ENCODE results near the gene CRYBB1. TPM values are rescaled to one million over a fixed set of nuclear protein-coding genes. Genes with fewer than 3 reads are reported as not detected.

CRYBB1 gene
- polyA plus RNA-seq, 3 donors, result 0.33 to 1.6 (median 0.78) TPM

GRCh38 chr22:26566994-26567393 lies 50.8 kb downstream of the CRYBB1 start:
- H3K4me1 ChIP-seq (ENCODE audit: control insufficient read depth in 1 of 2, insufficient read depth in 2 of 2, low read length in 2 of 2), result peaks cover 10 to 13% of the 10 kb centered on the region in 2 donors
- peaks cover 41 to 62% of the 10 kb centered on the region in 2 donors for H3K36me3 Mint-ChIP-seq
- H3K4me2 ChIP-seq (replicated peaks; ENCODE audit: extremely low read depth, low read length, poor library complexity, severe bottlenecking), result no peak overlapping the region
- no peak overlapping the region for H3K27ac ChIP-seq (ENCODE audit: low read depth in 1 of 2, low read length in 2 of 2)
- H3K9ac ChIP-seq (ENCODE audit: insufficient read depth, low read length, poor library complexity, severe bottlenecking), result no peak overlapping the region
- TF ChIP-seq, protein P1, sequence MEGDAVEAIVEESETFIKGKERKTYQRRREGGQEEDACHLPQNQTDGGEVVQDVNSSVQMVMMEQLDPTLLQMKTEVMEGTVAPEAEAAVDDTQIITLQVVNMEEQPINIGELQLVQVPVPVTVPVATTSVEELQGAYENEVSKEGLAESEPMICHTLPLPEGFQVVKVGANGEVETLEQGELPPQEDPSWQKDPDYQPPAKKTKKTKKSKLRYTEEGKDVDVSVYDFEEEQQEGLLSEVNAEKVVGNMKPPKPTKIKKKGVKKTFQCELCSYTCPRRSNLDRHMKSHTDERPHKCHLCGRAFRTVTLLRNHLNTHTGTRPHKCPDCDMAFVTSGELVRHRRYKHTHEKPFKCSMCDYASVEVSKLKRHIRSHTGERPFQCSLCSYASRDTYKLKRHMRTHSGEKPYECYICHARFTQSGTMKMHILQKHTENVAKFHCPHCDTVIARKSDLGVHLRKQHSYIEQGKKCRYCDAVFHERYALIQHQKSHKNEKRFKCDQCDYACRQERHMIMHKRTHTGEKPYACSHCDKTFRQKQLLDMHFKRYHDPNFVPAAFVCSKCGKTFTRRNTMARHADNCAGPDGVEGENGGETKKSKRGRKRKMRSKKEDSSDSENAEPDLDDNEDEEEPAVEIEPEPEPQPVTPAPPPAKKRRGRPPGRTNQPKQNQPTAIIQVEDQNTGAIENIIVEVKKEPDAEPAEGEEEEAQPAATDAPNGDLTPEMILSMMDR (IDR thresholded peaks at IDR 0.05), result no peak
- H3K4me3 ChIP-seq (replicated peaks in 1 of 3; ENCODE audit: low read depth in 2 of 3, low read length in 3 of 3), result no peak overlapping the region
- no peak overlapping the region for H2AFZ ChIP-seq (ENCODE audit: insufficient read depth, low read depth, low read length, poor library complexity, severe bottlenecking)
- H3K4me1 Mint-ChIP-seq, result peaks cover 34% of the 10 kb centered on the region
- no peak overlapping the region for H3K4me3 Mint-ChIP-seq
- H3K36me3 ChIP-seq (replicated peaks in 1 of 2; ENCODE audit: control insufficient read depth in 1 of 2, insufficient read depth in 2 of 2, low read length in 2 of 2), result peaks cover 22 to 32% of the 10 kb centered on the region in 2 donors
- WGBS (ENCODE audit: insufficient coverage), result 100% methylated on average over 1 of the region's 3 CpGs
- peaks cover 96% of the 10 kb centered on the region for H4K20me1 ChIP-seq (ENCODE audit: insufficient read depth, low read length)
- no peak overlapping the region for H3K27ac Mint-ChIP-seq
- no peaks in the 10 kb centered on the region for H3K9me3 ChIP-seq (replicated peaks in 1 of 2; ENCODE audit: control insufficient read depth in 1 of 2, insufficient read depth in 1 of 2, low read length in 2 of 2)
- intact Hi-C loops (cut with micrococcal nuclease), result loop anchor here in 1 of 2 donors (5.0 kb wide), 1 partner anchor 35 kb away; no protein-coding TSS in a partner anchor
- H3K27me3 ChIP-seq (ENCODE audit: control insufficient read depth in 2 of 2, insufficient read depth in 2 of 2, low read length in 2 of 2), result no peaks in the 10 kb centered on the region
- peaks cover 95% of the 10 kb centered on the region for H3K79me2 ChIP-seq (ENCODE audit: insufficient read depth, low read length)
- no peaks in the 10 kb centered on the region for H3K9me3 Mint-ChIP-seq
- H3K27me3 Mint-ChIP-seq (ENCODE audit: low read depth in 3 of 3), result peaks cover 0 to 5% (median 2%) of the 10 kb centered on the region in 3 donors
- DNase-seq, result no peak

DNA sequence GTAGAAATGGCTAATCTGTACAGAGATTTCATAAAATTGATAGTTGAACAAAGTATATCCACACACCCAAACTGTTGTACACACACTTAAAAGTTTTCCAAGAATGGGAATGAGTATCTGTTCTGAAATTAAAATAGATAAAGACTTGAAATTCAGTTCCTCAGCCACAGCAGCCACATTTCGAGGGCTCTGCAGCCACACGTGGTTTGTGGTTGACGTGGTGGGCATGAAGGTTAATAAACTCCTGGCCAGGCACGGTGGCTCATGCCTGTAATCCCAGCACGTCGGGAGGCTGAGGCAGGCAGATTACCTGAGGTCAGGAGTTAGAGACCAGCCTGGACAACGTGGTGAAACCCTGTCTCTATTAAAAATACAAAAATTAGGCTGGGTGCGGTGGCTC lies 51.9 kb downstream of the CRYBB1 start:
- H3K27ac Mint-ChIP-seq, result peak overlapping the region in 1 of 7 donors; percentile 7

More for the DNA sequence above, 51.9 kb downstream of the CRYBB1 start:
- Histone ChIP-seq H3K27me3 (ENCODE audit: control insufficient read depth in 2 of 2, insufficient read depth in 2 of 2, low read length in 2 of 2) (no peaks in the 10 kb centered on the region), H3K27ac (ENCODE audit: low read depth in 1 of 2, low read length in 2 of 2) (no peak overlapping the region), H3K9ac (ENCODE audit: insufficient read depth, low read length, poor library complexity, severe bottlenecking) (no peak overlapping the region), H3K4me3 (replicated peaks in 1 of 3; ENCODE audit: low read depth in 2 of 3, low read length in 3 of 3) (no peak overlapping the region), H2AFZ (ENCODE audit: insufficient read depth, low read depth, low read length, poor library complexity, severe bottlenecking) (no peak overlapping the region), H3K36me3 (replicated peaks in 1 of 2; ENCODE audit: control insufficient read depth in 1 of 2, insufficient read depth in 2 of 2, low read length in 2 of 2) (peaks cover 22 to 32% of the 10 kb centered on the region in 2 donors), H3K4me1 (ENCODE audit: control insufficient read depth in 1 of 2, insufficient read depth in 2 of 2, low read length in 2 of 2) (peaks cover 10% of the 10 kb centered on the region in 2 donors), H3K4me2 (replicated peaks; ENCODE audit: extremely low read depth, low read length, poor library complexity, severe bottlenecking) (no peak overlapping the region), H3K9me3 (replicated peaks in 1 of 2; ENCODE audit: control insufficient read depth in 1 of 2, insufficient read depth in 1 of 2, low read length in 2 of 2) (no peaks in the 10 kb centered on the region), H4K20me1 (ENCODE audit: insufficient read depth, low read length) (peaks cover 92% of the 10 kb centered on the region), H3K79me2 (ENCODE audit: insufficient read depth, low read length) (peaks cover 92% of the 10 kb centered on the region)
- no peak overlapping the region for H3K4me3 Mint-ChIP-seq
- peaks cover 26% of the 10 kb centered on the region for H3K4me1 Mint-ChIP-seq
- WGBS (ENCODE audit: insufficient coverage), result 37% methylated on average over 6 of the region's 8 CpGs
- H3K9me3 Mint-ChIP-seq, result no peaks in the 10 kb centered on the region
- H3K27me3 Mint-ChIP-seq (ENCODE audit: low read depth in 3 of 3), result peaks cover 0 to 2% (median 2%) of the 10 kb centered on the region in 3 donors
- no peak for DNase-seq
- intact Hi-C loops (cut with micrococcal nuclease), result loop anchor here in 1 of 2 donors (5.0 kb wide), 1 partner anchor 34 kb away; no protein-coding TSS in a partner anchor
- H3K36me3 Mint-ChIP-seq, result peaks cover 32 to 55% of the 10 kb centered on the region in 2 donors
- TF ChIP-seq, protein P1 (IDR thresholded peaks at IDR 0.05), result no peak

All from CD14-positive monocyte (primary cell).